ENCODE measurements around the gene HMGCL.
"Not testable (repeated sequence)": the region's sequence is repeated elsewhere in the genome, so short reads cannot be mapped to it uniquely, and the experiment has no call there.

Gene HMGCL

GRCh38 chr1:23797478-23798448, 27.5 kb downstream of the HMGCL start:
- DNase-seq: no peak

GRCh38 chr1:23796466-23797271, 28.6 kb downstream of the HMGCL start:
- DNase-seq: no peak

GRCh38 chr1:23795676-23796465, 29.4 kb downstream of the HMGCL start:
- no peak for DNase-seq

- DNase-seq: not testable (repeated sequence)
These were observed 30.5 kb downstream of the HMGCL start for GRCh38 chr1:23794732-23795182.

- no peak for DNase-seq
These were observed 31.1 kb downstream of the HMGCL start for GRCh38 chr1:23793861-23794731.

GRCh38 chr1:23793018-23793781, 32.0 kb downstream of the HMGCL start:
- no peak for DNase-seq

GRCh38 chr1:23792151-23792945, 32.9 kb downstream of the HMGCL start:
- no peak for DNase-seq

- peak; percentile 70 for DNase-seq
These were observed 33.6 kb downstream of the HMGCL start for GRCh38 chr1:23791516-23792047.

GRCh38 chr1:23790696-23791515, 34.3 kb downstream of the HMGCL start, which contains the start of gene LYPLA2:
Gene LYPLA2, plus strand, starts transcription at chr1:23791145. Its CDS starts 1,538 bp downstream, at chr1:23792683.
- peak; percentile 94 for DNase-seq

GRCh38 chr1:23788695-23789094, 36.5 kb downstream of the HMGCL start:
- no peak for DNase-seq

GRCh38 chr1:23787701-23788100, 37.5 kb downstream of the HMGCL start:
- DNase-seq: no peak

GRCh38 chr1:23784846-23785245, 40.4 kb downstream of the HMGCL start:
- no peak for DNase-seq

- not testable (repeated sequence) for DNase-seq
These were observed 42.1 kb downstream of the HMGCL start for GRCh38 chr1:23783141-23783540.

- no peak for DNase-seq
These were observed 45.3 kb downstream of the HMGCL start for GRCh38 chr1:23779826-23780371.

GRCh38 chr1:23777979-23778814, 47.0 kb downstream of the HMGCL start, which contains the start of gene PITHD1:
Gene PITHD1, plus strand, starts transcription at chr1:23778418. Its CDS starts 98 bp downstream, at chr1:23778516.
- DNase-seq: peak; percentile 89

GRCh38 chr1:23776217-23776616, 49.0 kb downstream of the HMGCL start:
- no peak for DNase-seq

GRCh38 chr1:23774174-23774880, 50.9 kb downstream of the HMGCL start:
- no peak for DNase-seq
